ENCODE data around the gene SCMH1.

DNA sequence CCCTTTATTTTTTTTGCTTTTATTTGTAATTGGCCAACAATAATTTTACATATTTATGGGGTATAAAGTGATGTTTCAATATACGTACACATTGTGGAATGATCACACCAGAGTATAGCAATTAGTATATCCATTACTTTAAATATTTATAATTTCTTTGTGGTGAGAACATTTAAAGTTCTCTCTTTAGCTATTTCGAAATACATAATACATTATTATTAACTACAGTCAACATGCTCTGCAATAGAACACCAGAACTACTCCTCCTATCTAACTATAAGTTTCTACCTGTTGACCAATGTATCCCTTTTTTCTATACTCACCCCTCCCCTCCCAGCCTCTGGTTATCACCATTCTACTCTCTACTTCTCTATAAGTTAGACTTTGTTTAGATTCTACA lies 77.4 kb downstream of the SCMH1 start:
- TF ChIP-seq, protein P1, sequence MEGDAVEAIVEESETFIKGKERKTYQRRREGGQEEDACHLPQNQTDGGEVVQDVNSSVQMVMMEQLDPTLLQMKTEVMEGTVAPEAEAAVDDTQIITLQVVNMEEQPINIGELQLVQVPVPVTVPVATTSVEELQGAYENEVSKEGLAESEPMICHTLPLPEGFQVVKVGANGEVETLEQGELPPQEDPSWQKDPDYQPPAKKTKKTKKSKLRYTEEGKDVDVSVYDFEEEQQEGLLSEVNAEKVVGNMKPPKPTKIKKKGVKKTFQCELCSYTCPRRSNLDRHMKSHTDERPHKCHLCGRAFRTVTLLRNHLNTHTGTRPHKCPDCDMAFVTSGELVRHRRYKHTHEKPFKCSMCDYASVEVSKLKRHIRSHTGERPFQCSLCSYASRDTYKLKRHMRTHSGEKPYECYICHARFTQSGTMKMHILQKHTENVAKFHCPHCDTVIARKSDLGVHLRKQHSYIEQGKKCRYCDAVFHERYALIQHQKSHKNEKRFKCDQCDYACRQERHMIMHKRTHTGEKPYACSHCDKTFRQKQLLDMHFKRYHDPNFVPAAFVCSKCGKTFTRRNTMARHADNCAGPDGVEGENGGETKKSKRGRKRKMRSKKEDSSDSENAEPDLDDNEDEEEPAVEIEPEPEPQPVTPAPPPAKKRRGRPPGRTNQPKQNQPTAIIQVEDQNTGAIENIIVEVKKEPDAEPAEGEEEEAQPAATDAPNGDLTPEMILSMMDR (IDR thresholded peaks at IDR 0.05 in 8 of 11, conservative IDR thresholded peaks at IDR 0.05 in 3 of 11) = no peak
- TF ChIP-seq POLR2A (IDR thresholded peaks at IDR 0.05) = no peak

Measured in spleen (tissue), 7 donors.